CD14-positive monocyte (primary cell): ENCODE data around the gene MAPRE3. TPM values are rescaled to one million over a fixed set of nuclear protein-coding genes. Genes with fewer than 3 reads are reported as not detected.

ENCODE experiments used
- DNase-seq, 3 donors: peaks; one replicate each; pipeline ENCODE4 v3.0.0-alpha.2; 2011 to 2022
- H2AFZ ChIP-seq: 2 replicates; pipeline ENCODE4 v1.6.0; 2012; ENCODE audit warnings: mild to moderate bottlenecking, low read depth, low read length, inconsistent platforms; ENCODE audit not compliant: insufficient read depth, poor library complexity, severe bottlenecking
- H3K27ac ChIP-seq, 2 donors: 1 replicate in 1 of 2; 2 replicates in 1 of 2; pipeline ENCODE4 v1.5.1; 2012 to 2013; ENCODE audit warnings: low read length in 2 of 2, control low read depth in 1 of 2, inconsistent platforms in 1 of 2, low read depth in 1 of 2, mild to moderate bottlenecking in 1 of 2
- H3K27me3 ChIP-seq, 2 donors: one replicate each; pipeline versions ENCODE4 v1.6.0 to v1.6.1; 2011 to 2013; ENCODE audit warnings: low read length in 2 of 2; ENCODE audit not compliant: control insufficient read depth in 2 of 2, insufficient read depth in 2 of 2
- H3K36me3 ChIP-seq, 2 donors: replicated peaks in 1 of 2; 1 replicate in 1 of 2; 2 replicates in 1 of 2; pipeline versions ENCODE4 v1.5.1 to v1.6.1; 2012 to 2013; ENCODE audit warnings: low read length in 2 of 2, control low read depth in 1 of 2, inconsistent platforms in 1 of 2, mild to moderate bottlenecking in 1 of 2; ENCODE audit not compliant: insufficient read depth in 2 of 2, control insufficient read depth in 1 of 2
- H3K4me1 ChIP-seq, 2 donors: 1 replicate in 1 of 2; 2 replicates in 1 of 2; pipeline versions ENCODE4 v1.5.1 to v1.6.1; 2012 to 2013; ENCODE audit warnings: low read length in 2 of 2, control low read depth in 1 of 2, inconsistent platforms in 1 of 2, mild to moderate bottlenecking in 1 of 2, moderate library complexity in 1 of 2; ENCODE audit not compliant: insufficient read depth in 2 of 2, control insufficient read depth in 1 of 2
- H3K4me2 ChIP-seq: replicated peaks from 2 replicates; pipeline ENCODE3; 2012; ENCODE audit warnings: low read length, moderate library complexity, mild to moderate bottlenecking; ENCODE audit not compliant: poor library complexity, severe bottlenecking; ENCODE audit errors: extremely low read depth
- H3K4me3 ChIP-seq, 3 experiments: fragments of 200-600 bp in 1 of 3; sonication (generic) in 1 of 3; replicated peaks in 1 of 3; 1 replicate in 2 of 3; 2 replicates in 1 of 3; pipeline ENCODE4 v1.5.1; 2011 to 2013; ENCODE audit warnings: low read length in 3 of 3, mild to moderate bottlenecking in 3 of 3, control low read depth in 2 of 3, low read depth in 2 of 3, inconsistent platforms in 1 of 3, moderate library complexity in 1 of 3
- H3K79me2 ChIP-seq: 2 replicates; pipeline ENCODE4 v1.6.0; 2012; ENCODE audit warnings: mild to moderate bottlenecking, control low read depth, inconsistent platforms, low read length, moderate library complexity; ENCODE audit not compliant: insufficient read depth
- H3K9ac ChIP-seq: 2 replicates; pipeline ENCODE4 v1.6.0; 2017; ENCODE audit warnings: low read length, mild to moderate bottlenecking; ENCODE audit not compliant: insufficient read depth, poor library complexity, severe bottlenecking
- H3K9me3 ChIP-seq, 2 donors: replicated peaks in 1 of 2; 1 replicate in 1 of 2; 2 replicates in 1 of 2; pipeline versions ENCODE4 v1.5.1 to v1.6.1; 2012 to 2013; ENCODE audit warnings: low read length in 2 of 2, control low read depth in 1 of 2; ENCODE audit not compliant: control insufficient read depth in 1 of 2, insufficient read depth in 1 of 2
- H4K20me1 ChIP-seq: 2 replicates; pipeline ENCODE4 v1.6.0; 2012; ENCODE audit warnings: mild to moderate bottlenecking, low read length, control low read depth, moderate library complexity; ENCODE audit not compliant: insufficient read depth
- H3K27ac Mint-ChIP-seq, 7 donors: one replicate each; pipeline ENCODE4 v1.8.0; 2020; ENCODE audit warnings: mild to moderate bottlenecking in 7 of 7, mixed read lengths in 7 of 7, moderate library complexity in 6 of 7, inconsistent platforms in 2 of 7
- H3K27me3 Mint-ChIP-seq, 3 donors: one replicate each; pipeline ENCODE4 v1.8.0; 2021 to 2022; ENCODE audit warnings: low read depth in 3 of 3, mild to moderate bottlenecking in 3 of 3, mixed read lengths in 3 of 3, moderate library complexity in 3 of 3, inconsistent platforms in 1 of 3
- H3K36me3 Mint-ChIP-seq, 2 donors: one replicate each; pipeline ENCODE4 v1.8.0; 2020; ENCODE audit warnings: mixed read lengths in 2 of 2, inconsistent platforms in 1 of 2, mild to moderate bottlenecking in 1 of 2
- H3K4me1 Mint-ChIP-seq: one replicate; pipeline ENCODE4 v1.8.0; 2020; ENCODE audit warnings: mild to moderate bottlenecking, mixed read lengths
- H3K4me3 Mint-ChIP-seq, 2 donors: one replicate each; pipeline ENCODE4 v1.8.0; 2020; ENCODE audit warnings: mild to moderate bottlenecking in 2 of 2, mixed read lengths in 2 of 2, moderate library complexity in 1 of 2
- H3K9me3 Mint-ChIP-seq, 7 donors: one replicate each; pipeline ENCODE4 v1.8.0; 2020 to 2022; ENCODE audit warnings: mixed read lengths in 7 of 7, mild to moderate bottlenecking in 6 of 7, moderate library complexity in 6 of 7, inconsistent platforms in 2 of 7
- WGBS: methylation state at CpG from one replicate; pipeline ENCODE4 v1.1.5; 2013; ENCODE audit warnings: missing lambda C conversion rate; ENCODE audit not compliant: insufficient coverage; 5-methylcytosine and 5-hydroxymethylcytosine counted together
- intact Hi-C, 2 donors: fragments of 100-400 bp; cut with micrococcal nuclease; formaldehyde crosslinking; loops; one replicate each; pipeline versions ENCODE4 v1.15.0 to v1.15.1; 2023
- polyA plus RNA-seq, 3 donors: library from polyadenylated mRNA; depleted of rRNA in 1 of 3; unstranded in 2 of 3; stranded (reverse) in 1 of 3; fragments of 300-500 nt in 2 of 3; fragments of >200 nt in 1 of 3; fragmentation: Illumina TruSeq in 2 of 3; gene quantifications; 1 replicate in 2 of 3; 2 replicates in 1 of 3; pipeline ENCODE4 v1.2.3, GENCODE V29; 2012 to 2021
- TF ChIP-seq, protein P1 (sequence below): fragments of 200-600 bp; IDR thresholded peaks from one replicate; pipeline ENCODE4 v1.8.0; 2022; ENCODE audit warnings: antibody characterized with exemption, mild to moderate bottlenecking

MAPRE3 gene
- polyA plus RNA-seq, 3 donors: 2.4 to 14.4 (median 3.5) TPM

GRCh38 chr2:27033253-27033852 is 62.9 kb downstream of the MAPRE3 start:
- DNase-seq: no peak
- Mint-ChIP-seq H3K36me3 (peaks cover 40 to 50% of the 10 kb centered on the region in 2 donors), H3K4me1 (peaks cover 31% of the 10 kb centered on the region), H3K27ac (peak overlapping the region; percentile 72 to 92 (median 83)), H3K4me3 (peak overlapping the region; percentile 92 to 96), H3K27me3 (no peaks in the 10 kb centered on the region), H3K9me3 (no peaks in the 10 kb centered on the region)
- H3K4me1 ChIP-seq: peaks cover 20 to 24% of the 10 kb centered on the region in 2 donors
- TF ChIP-seq, protein P1, sequence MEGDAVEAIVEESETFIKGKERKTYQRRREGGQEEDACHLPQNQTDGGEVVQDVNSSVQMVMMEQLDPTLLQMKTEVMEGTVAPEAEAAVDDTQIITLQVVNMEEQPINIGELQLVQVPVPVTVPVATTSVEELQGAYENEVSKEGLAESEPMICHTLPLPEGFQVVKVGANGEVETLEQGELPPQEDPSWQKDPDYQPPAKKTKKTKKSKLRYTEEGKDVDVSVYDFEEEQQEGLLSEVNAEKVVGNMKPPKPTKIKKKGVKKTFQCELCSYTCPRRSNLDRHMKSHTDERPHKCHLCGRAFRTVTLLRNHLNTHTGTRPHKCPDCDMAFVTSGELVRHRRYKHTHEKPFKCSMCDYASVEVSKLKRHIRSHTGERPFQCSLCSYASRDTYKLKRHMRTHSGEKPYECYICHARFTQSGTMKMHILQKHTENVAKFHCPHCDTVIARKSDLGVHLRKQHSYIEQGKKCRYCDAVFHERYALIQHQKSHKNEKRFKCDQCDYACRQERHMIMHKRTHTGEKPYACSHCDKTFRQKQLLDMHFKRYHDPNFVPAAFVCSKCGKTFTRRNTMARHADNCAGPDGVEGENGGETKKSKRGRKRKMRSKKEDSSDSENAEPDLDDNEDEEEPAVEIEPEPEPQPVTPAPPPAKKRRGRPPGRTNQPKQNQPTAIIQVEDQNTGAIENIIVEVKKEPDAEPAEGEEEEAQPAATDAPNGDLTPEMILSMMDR: no peak
- 13% methylated on average over 6 of the region's 11 CpGs for WGBS
- H3K79me2 ChIP-seq: peaks cover 36% of the 10 kb centered on the region
- H3K9me3 ChIP-seq: no peaks in the 10 kb centered on the region
- peaks cover 16% of the 10 kb centered on the region for H4K20me1 ChIP-seq
- peak overlapping the region; percentile 97 for H2AFZ ChIP-seq
- H3K36me3 ChIP-seq: peaks cover 34 to 45% of the 10 kb centered on the region in 2 donors
- H3K4me2 ChIP-seq: peak overlapping the region; percentile 98
- no peaks in the 10 kb centered on the region for H3K27me3 ChIP-seq
- intact Hi-C loops: loop anchor here (2.0 to 5.0 kb wide), 2 partner anchors 39 to 47 kb away; partner anchors contain the start of gene OST4 (in 2 of the 2)
- peak overlapping the region; percentile 84 to 96 (median 94) for H3K4me3 ChIP-seq
- H3K27ac ChIP-seq: peak overlapping the region; percentile 27 to 87
- H3K9ac ChIP-seq: peak overlapping the region; percentile 93

GRCh38 chr2:27038012-27038411 is 67.6 kb downstream of the MAPRE3 start:
- H3K4me3 ChIP-seq: no peak overlapping the region
- Mint-ChIP-seq H3K4me1 (peaks cover 17% of the 10 kb centered on the region), H3K27ac (no peak overlapping the region), H3K27me3 (no peaks in the 10 kb centered on the region), H3K36me3 (peaks cover 80% of the 10 kb centered on the region in 2 donors), H3K4me3 (no peak overlapping the region), H3K9me3 (no peaks in the 10 kb centered on the region)
- H3K79me2 ChIP-seq: peaks cover 29% of the 10 kb centered on the region
- H3K4me2 ChIP-seq: no peak overlapping the region
- peaks cover 74 to 84% of the 10 kb centered on the region in 2 donors for H3K36me3 ChIP-seq
- H3K9ac ChIP-seq: no peak overlapping the region
- peaks cover 16% of the 10 kb centered on the region for H4K20me1 ChIP-seq
- no peak overlapping the region for H2AFZ ChIP-seq
- intact Hi-C loops: no loop called here
- no peak for DNase-seq
- H3K27me3 ChIP-seq: no peaks in the 10 kb centered on the region
- H3K4me1 ChIP-seq: peaks cover 13 to 15% of the 10 kb centered on the region in 2 donors
- no peak overlapping the region for H3K27ac ChIP-seq
- no peaks in the 10 kb centered on the region for H3K9me3 ChIP-seq
- WGBS: 100% methylated on average over 5 of the region's 6 CpGs
- TF ChIP-seq, protein P1: no peak
